HS-5 (cell line): ENCODE measurements around the gene CEMIP.
A peak's percentile ranks its signal among the peaks of the same experiment; 100 is the strongest.

Source experiments
- DNase-seq: peaks from one replicate; pipeline ENCODE4 v3.0.0-alpha.2; 2012; ENCODE audit warnings: low read depth

Gene CEMIP

DNA sequence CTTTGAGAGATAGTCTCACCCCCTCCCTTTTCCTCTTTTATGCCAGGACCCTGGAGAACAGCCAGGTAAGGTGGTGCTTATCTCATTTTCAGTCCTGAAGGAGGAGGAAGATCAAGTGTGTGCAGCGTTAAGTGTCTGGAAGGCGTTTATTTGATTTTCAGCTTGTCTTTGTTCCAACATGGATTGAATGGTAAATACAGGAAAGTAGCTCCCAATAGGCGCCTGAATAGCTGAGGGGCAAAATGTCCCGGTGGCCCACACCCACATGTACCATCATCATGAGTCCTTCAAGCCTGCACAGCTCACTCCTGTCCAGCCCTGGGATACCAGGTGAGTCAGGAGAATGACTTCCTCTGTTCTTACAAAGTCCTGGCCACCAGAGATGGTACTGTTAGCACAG, 73.5 kb downstream of the CEMIP start:
- no peak for DNase-seq

DNA sequence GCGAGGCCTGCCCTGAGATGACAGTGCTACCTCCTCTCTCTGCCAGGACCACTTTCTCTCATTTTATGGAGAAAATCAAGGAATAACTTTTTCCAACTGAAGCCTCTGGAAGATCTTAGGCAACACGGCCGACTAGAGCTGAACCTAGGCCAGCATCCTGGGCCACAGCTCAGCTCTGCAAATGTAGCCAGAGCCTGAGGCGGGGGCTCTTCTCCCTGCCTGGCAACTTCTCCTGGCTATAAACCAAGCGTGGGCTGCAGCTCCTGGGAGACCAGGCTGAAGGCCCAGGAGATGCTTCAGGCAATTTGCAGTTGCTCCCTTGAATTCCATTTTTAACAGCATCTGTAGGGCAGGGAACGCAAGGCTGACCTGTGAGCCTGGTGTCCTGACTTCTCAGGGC, 74.9 kb downstream of the CEMIP start:
- DNase-seq = no peak

DNA sequence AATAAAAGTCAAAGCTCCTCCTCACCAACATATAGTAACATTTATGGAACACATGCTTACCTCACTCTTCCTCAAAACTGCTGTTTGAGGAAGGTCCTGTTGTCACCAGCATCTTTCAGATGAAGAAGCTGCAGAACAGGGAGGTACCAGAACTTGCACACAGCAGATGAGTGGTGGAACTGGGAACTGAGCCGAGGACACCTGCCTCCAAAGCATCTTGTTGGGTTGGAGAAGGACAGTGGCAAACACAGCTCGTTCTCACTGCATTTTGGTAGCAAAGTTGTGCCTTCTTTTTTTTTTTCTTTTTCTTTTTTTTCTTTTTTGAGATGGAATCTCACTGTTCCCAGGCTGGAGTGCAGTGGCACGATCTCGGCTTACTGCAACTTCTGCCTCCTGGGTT, 76.0 kb downstream of the CEMIP start:
- DNase-seq = no peak

DNA sequence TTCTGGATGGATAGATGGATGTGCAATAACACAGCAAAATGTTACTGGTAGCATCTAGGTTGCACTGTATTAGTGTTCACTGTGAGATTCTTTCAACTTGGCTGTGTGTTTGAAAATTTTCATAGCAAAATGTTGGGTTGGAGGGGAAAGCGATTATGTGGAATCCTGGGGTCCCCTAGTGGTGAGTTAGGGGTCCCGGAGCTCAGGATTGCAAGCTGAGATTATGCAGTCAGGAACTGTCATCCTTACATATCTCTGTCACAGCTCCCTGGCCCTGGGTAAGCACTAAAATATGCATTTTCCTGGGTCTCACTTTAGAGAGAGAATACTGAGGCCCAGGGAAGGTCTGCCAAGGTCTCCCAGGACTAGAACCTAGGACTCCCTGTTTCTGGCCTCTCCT, 77.2 kb downstream of the CEMIP start:
- DNase-seq = no peak

DNA sequence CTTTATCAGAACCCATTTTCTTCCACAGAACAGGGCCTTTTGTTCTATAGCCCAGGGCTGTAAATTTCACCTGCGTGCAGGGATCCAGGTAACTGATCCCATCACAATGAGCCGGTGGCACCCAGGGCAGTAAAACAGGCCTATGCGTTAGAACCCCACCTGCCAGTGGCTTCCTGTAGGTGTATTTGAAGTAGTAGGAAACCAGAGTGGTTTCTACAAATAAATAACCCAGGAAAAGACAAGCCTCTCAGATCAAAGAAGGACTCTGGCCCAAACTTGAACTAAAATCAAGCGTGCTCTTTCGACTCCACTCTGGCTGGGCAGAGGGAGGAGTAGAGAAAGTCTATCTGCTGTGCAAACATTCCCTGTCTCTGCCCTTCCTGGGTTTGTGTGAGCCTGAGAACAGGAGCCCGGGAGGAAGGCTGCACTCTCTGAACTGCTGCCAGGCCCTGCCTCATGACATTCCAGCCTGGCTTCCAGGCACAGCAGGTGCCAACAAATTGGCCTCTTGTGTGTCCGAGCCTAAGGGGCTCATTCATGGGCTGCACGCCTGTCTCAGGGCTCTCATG, 77.7 kb downstream of the CEMIP start:
- DNase-seq = no peak

DNA sequence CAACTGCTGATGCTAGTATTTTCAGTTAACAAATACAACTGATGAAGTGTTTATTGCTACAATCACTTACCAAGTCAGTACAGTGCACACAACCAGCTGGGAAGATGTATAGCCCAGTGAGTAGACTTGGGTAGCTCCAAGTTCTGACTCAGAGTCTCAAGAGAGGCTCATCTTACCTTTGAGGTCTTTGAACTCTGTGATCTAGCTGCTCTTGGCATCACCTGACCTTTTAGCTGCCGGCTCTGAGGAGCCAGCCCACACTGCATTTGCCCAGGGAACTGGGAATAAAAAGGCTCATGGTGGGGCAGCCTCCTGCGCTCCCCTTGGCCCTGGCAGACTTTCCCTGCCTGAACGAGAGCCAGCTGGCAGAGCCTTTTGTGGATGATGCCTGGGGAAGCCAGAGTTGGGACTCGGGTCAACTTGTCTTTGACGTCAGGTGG, 82.6 kb downstream of the CEMIP start:
- no peak for DNase-seq

DNA sequence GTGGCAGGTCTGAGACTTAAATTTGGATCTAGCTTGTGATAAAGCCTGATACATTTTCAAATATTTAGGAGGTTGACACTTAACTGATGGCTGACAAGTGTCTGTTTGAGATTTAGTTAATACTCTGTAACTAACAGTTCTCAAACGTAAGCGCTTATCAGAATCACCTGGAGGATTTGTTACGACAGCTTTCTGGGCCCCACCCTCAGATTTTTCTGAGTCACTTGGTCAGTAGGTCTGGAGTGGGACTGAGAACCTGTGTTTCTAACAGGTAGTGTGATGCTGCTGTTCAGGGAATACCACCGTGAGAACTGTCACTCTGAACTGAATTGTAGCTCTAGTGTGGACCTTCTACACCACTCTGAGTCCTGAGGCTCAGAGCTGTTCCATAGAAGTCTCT, 85.5 kb downstream of the CEMIP start:
- no peak for DNase-seq

DNA sequence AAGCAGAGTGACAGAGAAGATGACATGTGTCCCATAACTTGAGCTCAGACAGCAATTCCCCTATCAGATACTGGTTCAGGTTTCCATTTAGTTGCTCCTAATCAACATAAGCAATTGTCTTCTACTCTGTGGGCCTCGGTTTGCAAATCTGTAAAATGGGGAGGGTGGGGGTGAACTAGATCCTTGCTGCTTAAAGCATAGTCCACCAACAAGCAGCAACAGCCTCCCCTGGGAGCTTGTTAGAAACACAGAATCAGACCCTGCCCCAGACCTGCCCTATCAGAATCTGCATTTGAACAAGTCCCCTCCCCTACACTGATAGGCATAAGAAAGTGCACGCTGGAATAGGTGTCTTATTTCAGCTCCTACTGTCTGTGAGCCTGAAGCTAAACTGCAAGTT, 87.8 kb downstream of the CEMIP start:
- DNase-seq = no peak

DNA sequence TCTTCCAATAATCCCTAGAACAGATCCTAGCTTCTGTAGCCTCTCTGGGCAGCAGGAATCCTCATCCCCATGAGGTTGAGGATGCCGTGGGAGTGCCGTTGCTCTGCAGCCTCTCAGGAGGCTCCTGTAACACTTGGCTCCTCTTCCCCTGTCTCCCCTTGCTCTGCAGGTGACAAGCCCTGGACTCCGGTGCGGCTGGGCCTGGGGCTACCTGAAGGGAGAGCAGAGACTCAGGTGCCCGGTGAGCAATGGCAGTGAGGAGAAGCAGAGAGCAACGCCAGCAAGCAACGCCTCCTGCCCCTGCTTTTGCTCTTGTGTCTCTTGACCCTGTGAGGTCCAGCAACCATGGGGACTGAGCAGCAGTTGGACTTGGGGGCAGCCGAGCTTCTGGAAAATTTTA, 91.2 kb downstream of the CEMIP start:
- no peak for DNase-seq

DNA sequence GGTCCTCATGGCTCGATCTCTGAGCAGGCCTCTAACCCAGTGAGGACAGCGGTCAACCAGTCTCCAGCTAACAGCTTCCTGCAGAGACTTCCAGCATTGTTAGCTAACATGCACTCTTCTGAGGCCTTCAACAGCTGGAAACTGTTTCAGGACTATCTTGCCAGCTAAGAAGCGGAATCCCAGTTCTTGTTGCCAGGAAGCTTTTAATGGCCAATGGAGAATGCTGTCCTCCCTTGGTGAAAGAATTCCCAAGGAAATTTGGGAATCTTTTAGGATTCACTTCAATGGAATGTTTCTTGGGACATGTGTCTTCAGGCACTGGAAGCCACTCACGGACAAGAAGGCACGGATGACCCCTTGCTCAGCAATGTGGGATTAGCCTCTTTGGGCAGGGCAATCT, 91.7 kb downstream of the CEMIP start:
- peak; percentile 15 for DNase-seq

DNA sequence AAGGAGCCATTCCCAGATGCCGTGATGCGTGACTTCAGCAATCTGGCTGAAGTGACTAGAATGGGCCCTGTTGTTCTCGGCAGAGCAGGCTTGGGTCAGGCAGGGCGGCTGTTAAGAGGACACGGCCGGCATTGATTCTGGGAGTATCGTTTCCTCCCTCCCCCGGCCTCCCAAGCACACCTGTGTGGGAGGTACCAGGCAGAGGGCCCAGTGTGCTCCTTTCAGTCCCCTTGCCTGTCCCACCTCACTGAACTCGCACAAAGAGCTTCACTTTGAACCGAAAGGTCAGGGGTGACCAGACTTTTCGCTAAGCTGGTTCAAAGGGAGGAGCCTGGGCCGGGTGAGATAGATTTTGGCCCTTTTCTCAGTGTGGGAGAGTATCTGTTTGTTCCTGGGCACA, 92.7 kb downstream of the CEMIP start:
- no peak for DNase-seq

DNA sequence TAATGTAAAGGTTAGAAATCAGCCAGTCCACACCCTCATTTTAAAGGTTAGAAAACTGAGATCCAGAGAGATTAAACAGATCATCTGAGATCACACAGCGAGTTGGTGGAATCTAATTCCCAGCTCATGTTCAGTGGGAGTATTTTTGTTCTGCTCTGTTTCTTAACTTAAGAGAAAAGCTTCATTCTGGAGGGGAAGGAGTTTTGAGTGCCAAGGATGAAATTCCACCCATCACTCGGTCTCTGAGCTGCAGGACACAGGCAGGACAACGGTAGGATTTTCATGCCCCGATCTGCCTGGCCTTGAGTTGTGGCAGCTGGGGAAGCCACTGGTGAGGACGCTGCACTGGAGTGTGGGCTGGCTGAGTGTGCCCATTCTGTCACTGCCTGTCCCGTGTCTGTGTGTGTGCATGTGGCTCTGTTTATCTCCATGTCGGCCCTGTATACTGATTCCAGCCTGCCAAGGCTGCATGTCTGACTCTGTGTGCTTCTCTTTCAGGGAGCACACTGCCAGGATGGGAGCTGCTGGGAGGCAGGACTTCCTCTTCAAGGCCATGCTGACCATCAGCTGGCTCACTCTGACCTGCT, 94.3 kb downstream of the CEMIP start:
- DNase-seq = no peak

DNA sequence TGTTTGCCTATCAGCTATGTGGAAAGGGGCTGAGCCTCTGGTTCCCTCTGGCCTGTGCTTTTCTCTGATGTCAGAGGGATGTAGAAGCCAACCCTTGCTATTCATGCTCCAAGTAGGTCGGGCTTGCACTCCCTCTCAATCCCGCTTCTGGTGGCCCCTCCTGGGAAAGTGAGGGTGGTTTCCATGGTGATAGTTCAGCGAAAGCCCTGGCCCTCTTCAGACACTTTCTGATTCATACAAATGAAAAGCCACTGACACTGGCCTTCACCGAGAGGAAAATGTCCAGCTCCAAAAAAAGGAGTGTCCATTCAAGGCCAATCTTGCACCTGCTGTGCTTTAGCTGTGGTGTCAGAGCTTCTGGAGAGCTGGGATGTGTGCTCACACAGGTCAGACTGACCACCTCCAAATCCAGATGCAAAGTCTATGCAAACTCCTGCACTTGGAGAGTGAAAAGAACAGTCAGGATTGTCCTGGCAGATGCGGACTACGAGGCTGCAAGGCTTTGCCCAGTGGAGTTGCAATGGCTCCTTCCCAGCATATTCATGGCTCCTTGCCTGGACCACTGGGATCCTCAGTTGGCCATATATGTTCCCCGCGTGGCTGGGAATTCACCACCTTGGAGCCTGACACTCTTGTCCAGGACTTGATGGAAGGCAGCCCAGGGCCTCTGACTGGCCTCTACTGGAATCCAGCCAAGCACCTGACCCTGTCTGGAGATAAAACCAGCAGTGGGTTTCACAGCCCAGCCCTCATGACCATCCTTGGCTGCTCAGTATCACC, 96.6 kb downstream of the CEMIP start:
- no peak for DNase-seq

DNA sequence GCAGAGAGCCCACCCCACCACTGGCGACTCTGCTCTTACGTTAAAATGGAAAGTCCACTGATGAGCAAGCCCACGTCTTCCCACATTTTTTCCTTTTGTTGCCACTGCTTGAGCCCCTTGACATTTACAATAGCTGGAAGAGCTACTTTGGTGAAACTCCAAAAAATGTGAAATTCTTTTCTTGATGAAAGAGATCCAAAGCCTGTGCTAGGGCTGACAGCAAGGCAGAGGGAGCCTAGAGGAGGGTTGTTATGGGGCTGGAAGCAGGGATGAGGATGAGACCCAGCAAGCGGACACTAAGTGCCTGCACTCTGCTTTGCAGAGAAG, 97.1 kb downstream of the CEMIP start:
- no peak for DNase-seq

DNA sequence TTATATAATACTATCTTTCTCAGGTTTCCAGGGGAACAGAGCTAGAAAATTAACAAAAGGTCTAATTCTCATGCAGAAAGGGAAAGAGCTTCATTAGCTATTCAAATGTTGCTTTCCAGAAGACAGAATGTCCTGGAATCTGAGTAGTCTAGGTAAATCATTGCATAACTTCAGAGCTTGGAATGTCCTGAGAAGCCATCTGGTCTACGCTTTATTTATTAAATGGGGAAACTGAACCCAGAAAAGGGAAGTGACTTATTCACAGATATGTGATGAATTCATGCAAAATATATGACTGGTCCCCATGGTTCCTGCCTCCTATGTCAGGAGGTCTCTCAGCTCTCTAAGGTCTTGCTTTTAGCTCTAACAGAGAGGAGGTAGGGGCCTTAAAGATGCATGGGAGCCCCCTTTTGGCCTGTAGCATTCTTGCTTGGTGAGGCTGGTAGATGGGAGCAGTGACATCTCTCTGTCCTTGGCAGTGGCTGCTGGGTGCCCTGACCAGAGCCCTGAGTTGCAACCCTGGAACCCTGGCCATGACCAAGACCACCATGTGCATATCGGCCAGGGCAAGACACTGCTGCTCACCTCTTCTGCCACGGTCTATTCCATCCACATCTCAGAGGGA, 99.2 kb downstream of the CEMIP start:
- DNase-seq = no peak

DNA sequence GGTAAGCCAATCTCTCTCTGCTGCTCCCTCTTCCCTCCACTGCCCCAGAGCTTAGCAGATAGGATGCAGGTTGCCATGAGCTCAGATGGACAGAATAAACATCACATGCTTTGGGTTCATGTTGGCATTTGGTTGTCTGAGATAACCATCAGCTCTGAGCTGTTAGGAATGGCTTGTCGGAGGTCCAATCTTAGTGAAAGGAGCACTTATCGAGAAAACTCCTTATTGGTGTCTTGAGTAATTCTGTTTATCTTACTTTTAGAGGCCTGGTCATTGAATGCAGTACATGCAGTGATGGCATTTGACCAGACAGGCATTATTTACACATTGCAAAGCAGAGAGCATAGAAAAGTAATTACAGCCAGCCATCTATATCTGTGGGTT, 99.7 kb downstream of the CEMIP start:
- no peak for DNase-seq

DNA sequence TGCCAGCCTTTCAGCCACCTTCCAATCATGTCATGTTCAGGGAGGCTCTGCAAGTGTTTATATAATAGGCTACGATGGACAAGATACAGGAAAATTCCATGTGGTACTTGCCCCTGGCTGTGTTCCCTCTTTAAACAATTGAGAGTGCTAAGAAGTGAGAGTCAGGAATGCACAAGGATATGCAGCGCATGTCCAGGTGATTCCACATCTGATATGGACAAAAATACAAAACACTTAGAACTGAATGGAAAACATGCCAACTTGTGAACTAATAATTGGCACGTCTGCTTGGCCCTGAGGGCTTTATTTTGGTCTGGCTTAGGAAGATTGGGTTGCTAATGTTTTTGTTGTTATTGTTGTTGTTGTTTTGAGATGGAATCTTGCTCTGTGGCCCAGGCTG, 100.9 kb downstream of the CEMIP start:
- no peak for DNase-seq

DNA sequence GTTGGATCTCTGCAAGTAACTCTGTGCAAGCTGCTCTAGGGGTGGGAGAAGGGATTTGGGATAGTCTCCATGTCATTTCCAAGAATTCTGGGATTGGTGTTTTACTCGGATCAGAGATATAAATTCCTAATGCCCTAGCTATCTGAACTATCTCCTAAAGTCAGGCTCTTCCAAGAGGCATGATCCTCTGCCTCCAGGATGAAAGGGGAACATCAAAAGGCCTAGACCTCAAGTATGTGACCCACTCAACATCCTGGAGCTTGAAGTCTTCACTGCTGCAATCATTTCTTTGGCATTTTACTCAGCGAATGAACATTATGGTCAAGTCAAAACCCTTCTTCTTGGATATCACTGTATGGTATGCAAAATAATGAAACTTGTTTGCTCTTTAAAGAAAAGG, 104.5 kb downstream of the CEMIP start:
- no peak for DNase-seq

DNA sequence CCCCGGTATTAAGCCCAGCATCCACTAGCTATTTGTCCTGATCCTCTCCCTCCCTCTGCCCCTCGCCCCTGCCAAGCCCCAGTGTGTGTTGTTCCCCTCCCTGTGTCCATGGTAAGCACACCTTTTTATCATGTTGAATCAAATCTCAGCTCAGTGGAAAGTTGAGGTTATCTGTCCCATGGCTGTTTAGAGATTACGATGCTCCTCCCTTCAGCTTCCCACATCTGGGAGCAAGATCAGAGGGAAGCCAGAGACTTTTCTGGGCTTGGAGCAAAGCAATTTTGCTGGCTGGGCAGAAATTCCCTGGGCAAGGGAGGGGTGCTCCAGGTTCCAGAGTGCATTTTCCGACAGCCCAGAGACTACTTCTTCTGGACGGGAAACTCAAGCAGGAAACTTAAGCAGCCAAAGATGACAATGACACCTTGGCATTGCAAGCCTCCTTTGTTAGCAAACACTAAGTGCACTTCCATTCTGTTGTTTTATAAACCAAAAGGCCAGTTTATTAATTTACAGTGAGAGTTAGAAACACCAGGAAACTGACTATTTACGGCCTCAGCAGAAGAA, 105.9 kb downstream of the CEMIP start:
- DNase-seq = no peak

DNA sequence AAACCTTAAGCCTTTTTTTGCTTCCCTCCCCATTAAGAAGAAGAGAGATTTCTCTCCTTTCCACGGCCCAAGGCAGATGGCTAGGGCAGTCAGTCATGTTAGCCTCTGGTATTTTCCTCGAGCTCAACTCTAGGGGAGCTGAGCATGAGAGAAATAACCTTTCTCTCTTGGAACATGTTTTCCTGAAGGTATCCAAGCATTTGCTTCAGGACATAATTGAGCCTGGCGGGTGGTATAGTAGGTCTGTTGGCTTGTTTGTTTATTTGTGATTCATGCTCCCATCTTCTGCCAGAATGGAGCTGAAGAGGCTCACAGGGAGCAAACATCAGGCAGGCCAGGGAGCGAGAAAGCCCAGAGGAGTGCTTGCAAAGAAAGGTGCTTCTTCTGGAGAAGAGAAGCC, 108.0 kb downstream of the CEMIP start:
- no peak for DNase-seq

DNA sequence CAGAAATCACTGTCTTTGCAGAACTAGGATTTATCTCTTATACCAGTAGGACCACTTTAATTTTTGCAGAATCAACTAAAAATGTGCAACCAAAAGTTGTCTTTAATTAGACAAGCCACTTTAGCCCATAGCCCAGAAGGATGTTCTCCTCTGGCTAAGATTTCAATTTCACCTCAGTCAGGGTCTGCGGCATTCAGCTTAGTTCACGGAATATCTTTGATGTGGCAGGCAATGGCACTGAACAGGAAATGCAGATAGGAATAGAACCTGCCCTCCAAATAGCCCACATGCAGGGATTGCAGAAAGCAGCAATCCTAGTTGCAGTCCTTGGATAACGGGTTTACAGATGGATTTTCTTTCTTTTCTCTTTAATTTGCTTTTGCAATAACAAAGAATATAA, 109.7 kb downstream of the CEMIP start:
- no peak for DNase-seq

DNA sequence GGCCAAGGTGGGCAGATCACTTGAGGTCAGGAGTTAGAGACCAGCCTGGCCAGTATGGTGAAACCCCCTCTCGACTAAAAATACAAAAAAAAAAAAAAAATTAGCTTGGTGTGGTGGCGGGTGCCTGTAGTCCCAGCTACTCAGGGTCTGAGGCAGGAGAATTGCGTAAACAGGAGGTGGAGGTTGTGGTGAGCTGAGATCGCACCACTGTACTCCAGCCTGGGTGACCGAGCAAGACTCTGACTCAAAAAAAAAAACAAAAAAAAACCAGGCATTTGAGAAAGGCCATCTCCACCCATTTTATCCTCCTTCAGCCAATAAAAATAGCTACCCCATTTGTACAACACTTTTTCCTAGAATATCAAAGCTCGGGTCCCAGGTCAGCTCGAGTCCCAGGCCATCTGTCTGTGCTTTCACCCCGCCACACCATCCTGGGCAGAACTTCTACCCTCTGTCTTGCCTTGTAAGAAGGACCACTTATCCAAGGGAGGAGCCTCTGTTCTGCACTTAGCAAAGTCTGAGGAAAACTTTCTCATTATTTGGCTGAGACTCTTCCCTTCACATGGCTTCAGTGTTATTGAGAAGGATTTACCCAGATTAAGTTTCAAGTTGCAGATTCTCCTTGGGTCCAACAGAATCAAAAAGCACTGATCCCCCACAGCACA, 111.3 kb downstream of the CEMIP start:
- no peak for DNase-seq

DNA sequence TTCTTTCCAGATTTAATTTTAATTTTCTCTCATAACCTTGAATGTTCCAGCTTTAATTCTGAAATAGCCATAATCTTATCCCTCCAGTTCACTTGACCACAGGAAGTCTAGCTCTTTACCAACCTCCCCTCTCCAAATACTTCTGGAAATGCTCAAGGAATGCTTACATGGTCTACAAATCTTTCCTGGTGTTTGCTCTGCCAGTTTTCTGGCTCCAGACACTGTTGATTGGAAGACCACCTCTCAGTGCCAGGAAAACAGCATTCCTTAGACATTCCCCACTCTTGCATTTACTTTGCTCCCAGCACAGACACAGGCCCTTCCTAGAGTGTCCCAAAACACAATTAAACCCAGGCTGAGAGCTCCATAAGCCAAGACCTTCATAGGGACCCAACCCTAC, 111.8 kb downstream of the CEMIP start:
- no peak for DNase-seq
